HPDE6-E6E7 (cell line): Measurements from ENCODE around the gene CHRNE.
"Not testable (repeated sequence)": the region's sequence is repeated elsewhere in the genome, so short reads cannot be mapped to it uniquely, and the experiment has no call there.

Experiments used
- DNase-seq: peaks from one replicate; pipeline ENCODE4 v3.0.0; 2011; ENCODE audit warnings: missing footprints; ENCODE audit errors: extremely low spot score

The CHRNE gene

DNA sequence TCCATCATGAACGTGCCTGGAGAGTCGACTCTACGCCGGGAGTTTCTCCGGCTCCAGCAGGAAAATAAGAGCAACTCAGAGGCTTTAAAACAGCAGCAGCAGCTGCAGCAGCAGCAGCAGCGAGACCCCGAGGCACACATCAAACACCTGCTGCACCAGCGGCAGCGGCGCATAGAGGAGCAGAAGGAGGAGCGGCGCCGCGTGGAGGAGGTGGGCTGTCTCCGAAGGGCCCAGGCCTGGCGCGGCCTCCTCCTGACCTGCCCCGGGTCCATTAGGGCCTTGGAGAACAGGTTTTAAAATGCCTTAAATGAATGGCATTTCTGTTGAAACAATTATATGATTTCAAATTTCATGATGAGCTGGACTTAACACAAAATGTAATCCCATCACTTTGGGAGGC is 15.3 kb downstream of the CHRNE start:
- no peak for DNase-seq

DNA sequence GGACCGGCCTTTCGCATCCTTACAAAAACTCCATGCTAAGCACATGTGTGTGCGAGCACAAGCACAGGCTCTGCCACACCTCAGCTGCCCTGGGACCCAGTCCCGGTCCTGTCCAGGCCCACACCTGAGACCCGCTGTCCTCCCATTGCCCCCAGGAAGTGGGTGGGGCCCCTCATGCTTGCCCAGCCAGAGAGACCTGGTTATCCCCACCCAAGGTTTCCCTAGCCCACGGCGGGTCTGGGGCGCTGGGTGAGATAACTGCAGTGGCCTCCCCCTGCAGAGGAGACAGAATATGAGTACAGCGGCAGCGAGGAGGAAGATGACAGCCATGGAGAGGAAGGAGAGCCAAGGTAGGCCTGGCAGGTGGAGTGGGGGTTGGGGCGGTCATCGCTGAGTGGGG is 16.1 kb downstream of the CHRNE start:
- no peak for DNase-seq

DNA sequence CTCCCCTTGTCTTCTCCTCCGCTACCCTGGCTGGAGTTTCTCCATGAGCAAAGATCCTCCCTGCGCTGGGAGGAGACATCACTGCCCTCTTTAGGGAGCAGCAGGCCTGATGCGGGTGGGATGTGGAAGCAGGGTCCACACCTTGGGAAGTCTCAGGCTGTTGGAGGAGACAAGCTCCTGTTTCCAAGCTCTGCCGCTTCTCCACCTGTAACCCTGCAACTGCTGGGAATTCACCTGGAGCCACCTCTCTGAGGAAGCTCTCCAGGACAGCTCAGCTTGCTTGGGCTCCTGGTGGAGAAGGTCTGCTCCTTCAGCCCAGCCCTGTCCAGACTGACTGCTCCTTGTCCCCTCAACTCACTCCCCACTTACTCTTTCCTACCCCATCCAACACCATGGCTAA is 18.4 kb downstream of the CHRNE start:
- no peak for DNase-seq

DNA sequence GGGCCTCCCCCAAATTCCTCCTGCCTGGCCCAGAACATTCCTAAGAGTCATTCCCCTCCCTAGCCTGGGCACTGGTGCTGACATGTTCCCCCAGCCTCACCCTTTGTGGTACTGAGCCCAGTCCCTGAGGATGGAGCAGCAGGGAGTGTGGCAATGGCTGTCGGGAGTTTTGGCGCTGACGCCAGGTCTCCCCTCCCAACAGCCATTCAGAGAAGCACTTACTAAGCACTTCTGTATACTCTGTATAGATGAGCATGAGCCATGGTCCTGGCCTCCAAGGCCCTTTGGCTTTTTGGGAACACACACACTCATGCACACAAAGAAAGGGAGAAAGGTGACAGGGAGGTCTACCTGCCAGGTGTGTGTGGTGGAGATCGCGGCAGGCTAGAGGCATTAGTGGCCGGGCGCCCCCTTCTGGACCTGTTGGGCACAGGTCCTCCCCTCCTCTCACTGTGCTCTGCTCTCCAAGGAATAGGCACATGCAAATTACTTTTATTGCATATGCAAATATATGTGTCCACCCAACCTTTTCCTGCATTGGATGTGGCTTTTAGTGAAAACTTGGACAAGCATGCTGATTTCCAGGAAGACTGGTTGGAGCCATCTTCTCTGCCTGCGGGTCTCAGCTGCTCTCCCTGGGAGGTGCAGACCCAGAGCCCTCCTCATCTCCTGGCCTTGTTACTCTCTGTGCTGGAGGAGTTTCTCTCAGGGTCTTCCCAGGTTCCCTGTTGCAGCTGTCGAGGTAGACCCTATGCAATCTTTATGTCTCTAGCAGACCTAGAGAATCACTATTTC is 20.9 kb downstream of the CHRNE start:
- no peak for DNase-seq

DNA sequence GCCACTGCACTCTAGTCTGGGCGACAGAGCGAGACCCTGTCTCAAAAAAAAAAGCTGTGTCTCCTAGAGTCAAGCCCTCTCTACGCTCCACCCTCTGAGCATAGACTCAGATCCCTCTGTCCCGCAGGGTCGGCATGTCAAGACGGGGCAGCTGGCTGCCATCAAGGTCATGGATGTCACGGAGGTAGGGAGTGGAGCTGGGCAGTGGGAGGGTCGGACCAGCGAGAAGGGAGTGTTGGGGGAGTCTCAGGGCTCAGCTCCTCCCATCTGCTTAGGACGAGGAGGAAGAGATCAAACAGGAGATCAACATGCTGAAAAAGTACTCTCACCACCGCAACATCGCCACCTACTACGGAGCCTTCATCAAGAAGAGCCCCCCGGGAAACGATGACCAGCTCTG is 22.0 kb downstream of the CHRNE start:
- no peak for DNase-seq

DNA sequence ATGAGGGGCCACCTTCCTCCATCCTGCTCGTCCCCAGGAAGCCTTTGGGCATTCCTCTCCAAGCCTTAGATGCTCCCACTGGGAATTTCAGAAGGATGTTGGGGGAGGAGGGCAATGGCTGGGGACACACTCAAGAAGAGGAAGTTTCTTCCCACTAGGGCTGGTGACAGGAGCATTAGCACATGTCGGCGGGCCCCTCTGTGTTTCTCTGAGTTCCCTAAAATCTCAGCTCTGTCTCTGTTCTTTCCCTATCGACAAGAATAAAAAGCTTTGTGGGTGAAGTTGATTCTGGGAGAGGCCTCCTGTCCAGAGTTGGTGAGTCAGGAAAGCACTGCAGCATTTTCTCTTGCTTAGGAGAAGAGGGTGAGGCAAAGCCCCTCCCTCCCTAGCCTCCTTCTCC is 23.3 kb downstream of the CHRNE start:
- DNase-seq = no peak

DNA sequence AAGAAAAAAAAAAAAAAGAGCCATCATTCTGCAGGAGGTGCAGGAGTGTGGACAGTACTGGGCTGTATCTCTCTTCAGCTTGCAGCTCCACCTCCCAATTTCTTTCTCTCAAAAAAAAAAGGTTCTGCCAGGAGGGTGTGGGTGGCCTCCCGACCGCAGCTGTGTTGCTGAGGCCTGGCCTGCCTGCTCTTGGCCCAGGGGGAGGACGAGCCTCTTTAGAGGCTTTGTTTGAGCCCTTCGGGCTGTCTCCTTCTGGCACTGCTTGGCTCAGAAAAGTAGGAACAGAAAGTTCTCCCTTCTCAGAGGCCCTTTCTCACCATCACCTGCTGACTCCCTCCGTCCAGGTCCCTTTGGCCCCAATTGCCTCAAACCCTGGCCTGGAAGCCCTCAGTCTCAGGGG is 25.8 kb downstream of the CHRNE start:
- no peak for DNase-seq

DNA sequence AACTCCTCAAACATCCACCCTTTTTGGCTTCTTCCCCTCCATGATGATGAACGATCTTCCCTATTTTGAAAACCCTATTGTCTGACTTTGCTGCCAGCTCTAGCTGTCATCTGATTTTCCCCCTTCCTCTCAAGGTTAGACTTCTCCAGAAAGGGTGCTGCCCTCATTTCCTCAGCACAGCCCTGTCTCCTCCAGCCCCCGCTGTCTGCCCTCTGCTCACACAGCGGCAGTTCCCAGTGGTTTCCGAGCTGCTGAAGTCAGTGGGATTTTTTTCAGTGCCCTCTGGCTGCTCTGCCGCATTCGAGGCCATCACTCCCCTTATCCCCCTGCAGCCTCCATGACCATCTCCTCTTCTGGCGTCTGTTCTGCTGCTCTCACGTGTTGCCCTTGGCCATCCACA is 30.1 kb downstream of the CHRNE start:
- DNase-seq = no peak

DNA sequence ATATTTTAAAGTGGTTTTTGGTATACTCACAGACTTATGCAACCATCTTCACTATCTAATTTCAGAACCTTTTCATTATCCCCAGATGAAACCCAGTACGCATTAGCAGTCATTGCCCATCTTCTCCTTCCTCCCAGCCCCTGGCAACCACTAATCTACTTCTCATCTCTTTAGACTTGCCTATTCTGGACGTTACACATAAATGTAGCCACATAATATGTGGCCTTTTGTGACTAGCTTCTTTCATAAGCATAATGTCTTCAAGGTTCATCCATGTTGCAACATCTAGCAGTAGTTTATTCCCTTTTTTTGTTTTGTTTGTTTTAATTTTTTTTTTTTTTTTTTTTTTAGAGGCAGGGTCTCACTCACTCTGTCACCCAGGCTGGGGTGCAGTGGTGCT is 32.0 kb downstream of the CHRNE start:
- DNase-seq = no peak

DNA sequence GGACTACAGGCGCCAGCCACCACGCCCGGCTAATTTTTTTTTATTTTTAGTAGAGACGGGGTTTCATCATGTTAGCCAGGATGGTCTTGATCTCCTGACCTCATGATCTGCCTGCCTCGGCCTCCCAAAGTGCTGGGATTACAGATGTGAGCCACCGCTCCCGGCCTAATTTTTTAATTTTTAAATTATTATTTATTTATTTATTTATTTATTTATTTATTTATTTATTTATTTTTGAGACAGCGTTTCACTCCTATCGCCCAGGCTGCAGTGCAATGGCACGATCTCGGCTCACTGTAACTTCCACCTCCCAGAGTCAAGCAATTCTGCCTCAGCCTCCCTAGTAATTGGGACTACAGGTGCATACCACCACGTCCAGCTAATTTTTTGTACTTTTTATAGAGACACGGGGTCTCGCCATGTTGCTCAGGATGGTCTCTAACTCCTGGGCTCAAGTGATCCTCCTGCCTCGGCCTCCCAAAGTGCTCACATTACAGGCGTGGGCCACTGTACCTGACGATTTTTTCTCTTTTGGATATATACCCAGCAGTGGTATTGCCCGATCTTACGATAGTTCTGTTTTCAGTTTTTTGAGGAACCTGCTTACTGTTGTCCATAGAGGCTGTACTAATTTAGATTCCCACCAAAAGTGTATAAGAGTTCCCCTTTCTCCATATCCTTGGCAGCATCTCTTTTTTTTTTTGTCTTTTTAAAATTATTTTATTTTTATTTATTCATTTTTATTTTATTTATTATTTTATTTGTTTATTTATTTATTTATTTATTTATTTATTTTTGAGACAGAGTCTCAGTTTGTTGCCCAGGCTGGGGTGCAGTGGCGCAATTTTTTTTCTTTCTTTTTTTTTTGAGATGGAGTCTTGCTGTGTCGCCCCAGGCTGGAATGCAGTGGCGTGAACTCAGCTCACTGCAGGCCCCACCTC is 33.6 kb downstream of the CHRNE start:
- DNase-seq = not testable (repeated sequence)

DNA sequence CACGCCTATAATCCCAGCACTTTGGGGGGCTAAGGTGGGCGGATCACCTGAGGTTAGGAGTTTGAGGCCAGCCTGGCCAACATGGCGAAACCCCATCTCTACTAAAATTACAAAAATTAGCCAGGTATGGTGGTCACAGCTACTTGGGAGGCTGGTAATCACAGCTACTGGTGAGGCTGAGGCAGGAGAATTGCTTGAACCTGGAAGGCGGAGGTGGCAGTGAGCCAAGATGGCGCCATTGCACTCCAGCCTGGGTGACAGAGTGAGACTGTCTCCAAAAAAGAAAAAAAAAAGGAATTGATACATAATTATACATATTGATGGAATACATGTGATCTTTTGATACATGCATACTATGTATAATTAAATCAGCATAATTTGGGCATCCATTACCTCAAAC is 35.4 kb downstream of the CHRNE start:
- DNase-seq = not testable (repeated sequence)

DNA sequence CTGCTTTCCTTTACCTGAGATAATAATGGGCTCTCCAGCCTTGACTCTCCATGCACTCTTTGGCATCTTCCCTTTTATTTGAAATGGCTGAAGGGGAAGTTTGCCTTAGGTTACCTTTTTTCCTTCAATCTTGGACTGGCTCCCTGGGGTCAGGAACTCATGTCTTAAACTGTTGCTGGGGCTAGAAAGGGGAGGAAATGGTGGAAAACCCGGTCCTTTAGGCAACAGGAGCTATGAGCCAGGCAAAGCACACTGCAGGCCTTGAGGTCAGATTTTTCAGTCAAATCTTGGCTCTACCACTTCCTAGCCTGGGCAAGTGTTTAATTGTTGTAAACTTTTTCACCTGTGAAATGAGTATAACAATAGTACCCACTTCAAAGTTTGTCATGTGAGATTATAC is 39.6 kb downstream of the CHRNE start:
- no peak for DNase-seq

DNA sequence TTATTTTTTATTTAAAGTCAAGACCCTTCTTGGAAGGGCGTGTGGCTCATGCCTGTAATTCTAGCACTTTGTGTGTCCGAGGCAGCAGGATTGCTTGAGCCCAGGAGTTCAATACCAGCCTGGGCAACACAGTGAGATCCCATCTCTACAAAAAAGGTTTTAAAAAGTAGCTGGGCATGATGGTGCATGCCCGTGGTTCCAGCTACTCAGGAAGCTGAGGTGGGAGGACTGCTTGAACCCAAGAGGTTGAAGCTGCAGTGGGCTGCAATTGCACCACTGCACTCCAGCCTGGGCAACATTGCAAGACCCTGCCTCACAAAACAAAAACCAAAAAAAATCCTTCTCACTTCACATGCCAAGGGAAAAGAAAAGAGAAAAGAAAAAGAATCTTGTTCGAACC is 40.2 kb downstream of the CHRNE start:
- no peak for DNase-seq

DNA sequence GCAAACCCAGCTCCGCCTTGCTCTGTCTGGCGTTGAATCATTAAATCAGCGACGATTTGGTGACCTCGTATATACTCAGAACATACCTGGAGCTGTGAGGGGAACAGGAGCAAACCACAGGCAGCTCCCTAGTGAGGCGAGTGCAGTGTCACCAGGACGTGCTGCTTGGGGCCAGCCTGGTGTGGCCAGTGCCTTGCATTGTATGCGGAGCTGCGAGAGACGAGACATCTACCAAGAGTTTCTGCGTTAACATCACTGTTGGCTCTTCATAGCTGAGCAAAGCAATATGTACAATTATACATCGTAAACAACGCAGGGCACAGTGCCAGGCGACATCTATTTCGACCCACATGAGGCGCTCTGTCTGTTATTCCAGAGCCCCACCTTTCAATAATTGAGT is 41.8 kb downstream of the CHRNE start:
- no peak for DNase-seq

DNA sequence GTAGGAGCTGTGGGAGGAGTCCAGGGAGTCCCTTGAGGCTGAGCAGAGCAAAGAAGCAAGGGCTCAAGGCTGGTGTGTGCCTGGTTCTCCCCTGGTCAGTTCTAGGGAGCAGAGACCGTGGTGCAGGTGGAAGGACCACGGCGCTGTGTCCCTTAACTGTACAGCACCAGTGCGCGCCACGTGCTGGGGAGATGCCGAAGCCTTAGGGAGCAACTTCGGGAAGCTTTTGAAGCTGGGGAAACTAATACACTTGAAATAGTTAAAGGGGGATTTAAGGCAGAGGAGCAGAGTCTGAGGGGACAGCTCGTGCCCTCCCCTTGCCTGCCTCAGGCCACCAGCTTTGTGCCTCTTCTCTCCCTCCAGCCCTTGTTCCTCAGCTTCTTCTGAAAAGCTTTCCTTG is 42.2 kb downstream of the CHRNE start:
- DNase-seq = no peak

DNA sequence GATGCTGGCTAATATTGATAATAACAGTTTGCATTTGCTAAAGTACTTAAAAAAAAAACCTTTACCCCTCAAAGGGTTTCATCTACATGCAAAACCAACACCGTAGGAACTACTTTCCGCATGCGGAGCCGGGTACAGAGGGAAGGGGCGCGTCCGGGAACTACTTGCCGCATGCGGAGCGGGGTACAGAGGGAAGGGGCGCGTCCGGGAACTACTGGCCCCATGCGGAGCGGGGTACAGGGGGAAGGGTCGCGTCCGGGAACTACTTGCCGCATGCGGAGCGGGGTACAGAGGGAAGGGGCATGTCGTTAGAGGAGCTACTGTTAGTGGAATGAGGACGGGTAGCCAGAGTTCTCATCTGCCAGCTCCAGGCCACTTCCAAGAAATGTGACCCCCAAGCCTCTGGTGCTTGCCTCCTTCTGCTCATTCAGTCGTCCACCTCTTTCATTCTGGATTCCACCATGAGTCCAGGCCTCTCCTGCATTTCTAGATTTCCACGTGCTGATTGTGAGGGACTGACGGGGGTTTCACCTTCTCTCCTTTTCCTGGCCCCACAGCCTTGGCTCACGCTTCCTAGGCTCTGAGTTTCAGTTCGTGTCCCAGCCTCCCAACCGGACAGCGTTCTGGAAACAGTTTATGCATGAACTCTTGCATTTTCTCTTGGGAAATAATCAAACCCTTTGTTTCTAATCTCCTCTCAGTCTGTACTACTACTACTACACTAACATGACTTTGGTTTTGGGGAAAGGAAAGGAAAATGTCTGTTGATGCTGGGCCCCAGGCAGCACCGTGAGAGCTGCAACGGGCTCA is 42.9 kb downstream of the CHRNE start:
- no peak for DNase-seq

DNA sequence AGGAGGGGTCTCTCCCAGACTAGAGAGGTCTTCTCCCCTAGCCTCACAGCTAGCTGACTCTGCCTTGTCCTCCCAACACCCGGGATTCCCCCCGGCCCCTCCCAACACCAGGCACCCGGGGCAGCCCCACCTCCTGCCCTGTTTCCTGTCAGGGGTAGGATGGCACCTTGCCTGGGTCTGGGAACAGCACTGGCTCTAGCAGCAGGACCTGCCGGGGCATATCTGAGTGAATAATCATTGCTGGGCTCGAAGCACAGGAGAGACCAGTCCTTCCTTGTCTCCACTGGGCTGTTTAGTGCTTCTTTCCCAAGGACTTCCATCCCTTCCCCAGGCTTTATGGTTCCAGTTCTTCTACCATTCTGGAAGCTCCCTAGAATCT is 44.0 kb downstream of the CHRNE start:
- peak; percentile 93 for DNase-seq

DNA sequence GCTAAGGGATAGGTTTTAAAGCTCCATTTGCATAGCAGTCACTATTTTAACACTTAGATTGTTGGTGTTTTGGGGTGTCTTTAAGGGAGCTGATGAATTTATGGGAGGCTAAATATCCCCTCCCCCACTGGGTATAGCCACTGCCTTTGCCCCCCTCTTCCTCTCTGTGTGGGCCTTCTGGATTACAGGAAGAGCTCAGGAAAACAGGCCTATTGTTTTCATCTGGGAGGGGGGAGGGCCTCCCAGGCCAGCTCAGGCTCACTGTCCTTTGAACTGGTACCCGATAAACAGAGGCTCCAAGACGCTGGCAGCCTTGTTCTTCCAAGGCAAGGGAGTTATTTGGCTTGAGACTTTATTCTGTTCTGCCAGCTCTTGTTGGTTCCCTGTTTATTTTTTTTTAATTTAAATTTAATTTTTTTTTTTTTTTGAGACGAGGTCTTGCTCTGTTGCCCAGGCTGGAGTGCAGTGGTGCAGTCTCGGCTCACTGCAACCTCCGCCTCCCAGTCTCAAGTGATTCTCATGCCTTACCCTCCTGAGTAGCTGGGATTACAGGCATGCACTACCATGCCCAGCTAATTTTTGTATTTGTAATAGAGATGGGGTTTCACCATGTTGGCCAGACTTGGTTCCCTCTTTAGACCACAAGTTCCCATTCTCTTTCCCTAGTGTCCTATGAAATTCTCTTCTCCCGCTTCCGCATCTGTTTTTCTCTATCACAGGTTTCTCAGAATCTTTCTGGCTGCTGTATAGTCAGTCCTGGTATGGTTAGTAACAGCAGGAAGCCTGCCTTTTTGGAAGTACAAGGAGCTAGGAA is 44.6 kb downstream of the CHRNE start:
- no peak for DNase-seq

DNA sequence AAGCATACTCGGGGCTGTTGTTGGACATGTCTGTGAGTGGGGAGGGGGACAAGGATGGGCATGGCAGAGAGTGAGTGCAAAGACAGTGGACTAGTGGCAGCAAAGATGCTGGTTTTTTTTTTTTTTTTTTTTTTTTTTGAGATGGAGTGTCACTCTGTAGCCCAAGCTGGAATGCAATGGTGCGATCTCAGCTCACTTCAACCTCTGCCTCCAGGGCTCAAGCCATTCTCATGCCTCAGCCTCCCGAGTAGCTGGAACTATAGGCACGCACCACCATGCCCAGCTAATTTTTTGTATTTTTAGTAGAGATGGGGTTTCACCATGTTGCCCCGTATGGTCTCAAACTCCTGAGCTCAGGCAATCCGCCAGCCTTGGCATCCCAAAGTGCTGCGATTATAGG is 45.6 kb downstream of the CHRNE start:
- not testable (repeated sequence) for DNase-seq

DNA sequence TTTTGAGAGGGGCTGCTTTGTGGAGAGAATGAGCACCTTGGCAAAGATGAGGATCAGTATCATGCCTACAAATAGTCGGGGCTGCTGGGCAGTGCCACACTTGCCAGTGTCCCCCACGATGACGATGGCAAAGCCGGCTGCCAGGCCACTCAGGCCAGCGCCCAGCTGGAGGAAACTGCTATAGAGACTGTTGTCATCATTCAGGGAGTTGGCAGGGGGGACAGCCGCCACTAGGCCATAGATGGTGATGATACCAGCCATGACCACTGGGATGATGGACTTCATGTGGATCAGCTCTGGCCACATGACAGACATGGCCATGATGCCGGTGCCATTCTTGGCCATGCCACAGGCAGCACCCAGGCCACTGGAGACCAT is 46.0 kb downstream of the CHRNE start:
- DNase-seq = no peak

DNA sequence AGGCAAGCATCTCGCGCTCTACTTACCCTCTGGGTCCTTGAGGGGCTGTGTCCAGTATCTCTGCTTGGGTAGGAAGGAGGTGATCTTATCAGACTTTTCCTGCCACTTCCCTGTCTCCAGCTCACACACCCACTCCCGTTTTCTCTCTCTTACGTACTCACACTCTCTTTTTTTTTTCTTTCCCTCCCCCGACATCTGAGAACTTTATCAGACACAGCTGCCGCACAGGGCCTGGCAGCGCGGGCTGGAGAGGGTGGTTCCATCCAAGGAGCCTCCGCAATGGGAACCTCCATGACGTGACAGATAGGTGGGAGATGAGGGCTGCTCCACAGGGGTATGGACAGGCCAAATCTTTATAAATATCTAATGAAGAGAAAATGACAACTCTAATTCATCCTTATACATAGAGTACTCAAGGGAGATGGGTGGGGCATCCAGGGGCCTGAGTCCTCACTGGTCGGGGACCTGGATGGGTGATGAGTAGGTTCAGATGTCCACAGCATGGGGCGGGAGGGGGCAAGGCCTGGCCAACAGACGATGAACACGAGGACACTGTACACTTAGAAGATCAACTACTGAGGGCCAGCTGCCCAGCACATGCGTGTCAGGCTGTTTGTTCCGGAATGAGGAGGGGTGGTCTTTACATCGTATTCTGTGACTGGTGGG is 46.5 kb downstream of the CHRNE start:
- no peak for DNase-seq
